ENCODE results near the gene ST6GALNAC5. TPM values are rescaled to one million over a fixed set of nuclear protein-coding genes. Genes with fewer than 3 reads are reported as not detected.

The ST6GALNAC5 gene
- total RNA-seq, 1 donor from 2014 or later, result 23.1 TPM

DNA sequence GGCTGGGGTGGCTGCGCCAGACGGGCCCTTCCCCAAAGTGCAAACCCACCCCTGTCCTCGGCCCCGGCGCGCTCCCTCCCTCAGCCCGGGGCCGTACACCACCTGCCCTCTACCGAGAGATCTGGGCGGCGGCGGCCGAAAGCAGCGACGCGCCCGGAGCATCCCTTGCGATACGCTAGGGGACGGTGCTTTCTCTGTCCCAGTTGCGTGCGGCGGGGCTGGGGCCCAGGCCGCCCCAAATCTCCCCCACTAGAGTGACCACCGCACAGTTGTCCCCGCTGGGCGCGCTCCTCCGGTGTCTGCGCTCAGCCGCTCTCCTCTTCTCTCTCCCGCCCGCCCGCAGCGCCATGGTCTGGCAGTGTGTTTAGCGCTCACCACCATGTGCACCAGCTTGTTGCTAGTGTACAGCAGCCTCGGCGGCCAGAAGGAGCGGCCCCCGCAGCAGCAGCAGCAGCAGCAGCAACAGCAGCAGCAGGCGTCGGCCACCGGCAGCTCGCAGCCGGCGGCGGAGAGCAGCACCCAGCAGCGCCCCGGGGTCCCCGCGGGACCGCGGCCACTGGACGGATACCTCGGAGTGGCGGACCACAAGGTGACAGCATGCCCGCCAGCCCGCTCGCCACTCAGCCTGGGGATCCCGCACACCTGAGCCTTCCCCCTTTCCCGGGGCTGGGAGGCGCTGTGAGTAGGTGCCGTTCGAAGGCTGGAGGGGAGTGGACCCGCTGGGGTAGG lies 1.0 kb downstream of the ST6GALNAC5 start:
- peaks cover 30% of the 10 kb centered on the region for H3K27me3 ChIP-seq
- DNase-seq (peak; percentile 69), ATAC-seq (peak; percentile 82)
- peaks cover 13% of the 10 kb centered on the region for H3K4me1 ChIP-seq
- H3K27ac ChIP-seq, result no peak overlapping the region
- intact Hi-C loops (cut with DNase I), result no loop called here
- H3K9me3 ChIP-seq, result no peaks in the 10 kb centered on the region
- TF ChIP-seq, protein P1, sequence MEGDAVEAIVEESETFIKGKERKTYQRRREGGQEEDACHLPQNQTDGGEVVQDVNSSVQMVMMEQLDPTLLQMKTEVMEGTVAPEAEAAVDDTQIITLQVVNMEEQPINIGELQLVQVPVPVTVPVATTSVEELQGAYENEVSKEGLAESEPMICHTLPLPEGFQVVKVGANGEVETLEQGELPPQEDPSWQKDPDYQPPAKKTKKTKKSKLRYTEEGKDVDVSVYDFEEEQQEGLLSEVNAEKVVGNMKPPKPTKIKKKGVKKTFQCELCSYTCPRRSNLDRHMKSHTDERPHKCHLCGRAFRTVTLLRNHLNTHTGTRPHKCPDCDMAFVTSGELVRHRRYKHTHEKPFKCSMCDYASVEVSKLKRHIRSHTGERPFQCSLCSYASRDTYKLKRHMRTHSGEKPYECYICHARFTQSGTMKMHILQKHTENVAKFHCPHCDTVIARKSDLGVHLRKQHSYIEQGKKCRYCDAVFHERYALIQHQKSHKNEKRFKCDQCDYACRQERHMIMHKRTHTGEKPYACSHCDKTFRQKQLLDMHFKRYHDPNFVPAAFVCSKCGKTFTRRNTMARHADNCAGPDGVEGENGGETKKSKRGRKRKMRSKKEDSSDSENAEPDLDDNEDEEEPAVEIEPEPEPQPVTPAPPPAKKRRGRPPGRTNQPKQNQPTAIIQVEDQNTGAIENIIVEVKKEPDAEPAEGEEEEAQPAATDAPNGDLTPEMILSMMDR (IDR thresholded peaks at IDR 0.05), result peak; percentile 20
- H3K4me3 ChIP-seq, result peak overlapping the region; percentile 52
- H3K36me3 ChIP-seq, result no peaks in the 10 kb centered on the region

DNA sequence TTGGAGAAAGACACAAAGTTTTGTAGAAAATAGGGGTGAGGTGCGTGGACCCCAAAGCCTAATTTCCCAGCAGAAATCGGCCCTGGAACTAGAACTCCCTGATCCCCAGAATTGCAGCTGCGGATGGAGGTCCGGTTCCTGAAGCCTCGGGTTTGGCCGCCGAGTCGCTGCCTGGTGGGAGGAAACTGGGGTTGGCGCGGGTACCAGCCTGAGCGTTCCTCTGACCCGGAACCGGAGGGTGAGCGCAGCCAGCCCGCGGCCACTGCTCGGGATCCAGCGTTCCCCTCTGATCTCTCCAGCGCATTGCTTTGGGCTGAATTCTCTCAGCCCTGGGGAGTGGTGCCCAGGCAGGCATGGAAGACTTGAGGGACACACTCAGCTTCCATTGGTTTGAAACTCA lies 1.6 kb downstream of the ST6GALNAC5 start:
- Histone ChIP-seq H3K36me3 (no peaks in the 10 kb centered on the region), H3K27ac (no peak overlapping the region), H3K4me1 (peaks cover 13% of the 10 kb centered on the region), H3K4me3 (peak overlapping the region; percentile 52), H3K27me3 (peaks cover 30% of the 10 kb centered on the region), H3K9me3 (no peaks in the 10 kb centered on the region)
- intact Hi-C loops (cut with DNase I), result no loop called here
- DNase-seq (no peak), ATAC-seq (peak; percentile 40)
- TF ChIP-seq, protein P1 (IDR thresholded peaks at IDR 0.05), result no peak

DNA sequence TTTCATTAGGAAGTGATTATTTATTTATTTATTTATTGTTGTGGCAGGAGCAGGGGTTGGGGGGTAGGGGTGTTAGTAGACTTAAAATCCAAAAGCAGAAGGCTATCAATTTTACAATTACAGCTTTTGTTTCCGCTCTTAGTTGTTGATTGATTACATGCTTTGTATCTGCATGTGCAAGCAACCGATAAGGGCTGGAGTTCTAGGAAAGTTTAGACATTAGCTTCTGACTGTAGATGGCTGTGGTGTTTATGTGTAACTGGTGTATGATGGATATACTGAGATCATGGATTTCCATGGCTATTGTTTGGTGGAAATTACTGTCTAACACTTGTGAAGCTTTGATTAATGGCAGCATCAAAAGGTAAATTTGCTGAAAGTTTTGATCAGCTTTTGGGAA lies 2.8 kb downstream of the ST6GALNAC5 start:
- TF ChIP-seq, protein P1 (IDR thresholded peaks at IDR 0.05), result no peak
- Histone ChIP-seq H3K27me3 (peaks cover 29% of the 10 kb centered on the region), H3K36me3 (no peaks in the 10 kb centered on the region), H3K27ac (no peak overlapping the region), H3K9me3 (no peaks in the 10 kb centered on the region), H3K4me1 (peaks cover 13% of the 10 kb centered on the region), H3K4me3 (no peak overlapping the region)
- intact Hi-C loops (cut with DNase I), result no loop called here
- DNase-seq (no peak), ATAC-seq (no peak)

DNA sequence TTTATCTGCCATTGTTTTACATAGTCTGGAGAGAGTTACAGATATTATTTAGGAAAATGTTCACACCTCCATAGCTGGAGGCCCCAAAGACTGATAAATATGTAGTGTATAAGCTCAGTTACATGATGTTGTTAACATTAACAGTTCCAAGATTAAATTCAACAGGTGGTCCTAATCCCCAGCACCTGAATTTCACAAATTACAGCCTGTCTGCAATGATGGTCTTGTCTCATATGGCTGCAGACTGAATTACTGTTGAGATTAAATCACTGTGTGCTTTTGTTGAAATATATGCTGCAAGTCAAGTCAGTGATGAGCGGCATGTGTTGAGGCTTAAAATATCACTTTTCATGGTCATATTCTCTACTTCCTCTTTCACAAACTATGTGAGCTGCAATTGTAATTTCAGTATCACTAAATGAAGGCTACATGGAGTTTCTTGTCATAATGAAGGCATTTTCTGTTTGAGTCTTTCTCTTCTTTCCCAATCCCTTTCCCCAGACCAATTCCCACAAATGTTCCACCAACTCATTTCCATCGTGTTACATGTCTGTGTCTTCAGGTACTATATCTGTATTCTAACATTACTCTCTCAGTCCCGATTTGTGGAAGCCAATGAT lies 4.2 kb downstream of the ST6GALNAC5 start:
- ATAC-seq, result no peak
- TF ChIP-seq, protein P1 (IDR thresholded peaks at IDR 0.05), result no peak

DNA sequence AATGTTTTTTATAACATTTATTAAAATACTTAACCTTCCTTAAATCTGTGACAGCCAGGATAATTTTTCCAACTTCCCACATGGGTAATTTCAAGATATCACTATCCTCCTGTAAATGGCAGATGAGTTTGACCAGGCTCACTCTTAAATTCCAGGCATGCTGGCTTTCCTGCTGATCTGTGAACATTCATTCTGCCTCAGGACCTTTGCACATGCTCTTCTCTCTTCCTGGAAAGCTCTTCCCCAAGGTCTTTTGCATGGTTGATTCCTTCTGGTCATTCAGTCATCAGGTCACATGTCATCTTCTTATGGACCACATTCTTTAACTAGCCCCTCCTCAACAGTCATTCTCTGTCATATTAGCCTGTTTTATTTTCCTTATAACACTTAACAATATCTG lies 5.7 kb downstream of the ST6GALNAC5 start:
- no peaks in the 10 kb centered on the region for H3K9me3 ChIP-seq
- H3K4me3 ChIP-seq, result no peak overlapping the region
- ATAC-seq, result no peak
- TF ChIP-seq, protein P1 (IDR thresholded peaks at IDR 0.05), result no peak
- intact Hi-C loops (cut with DNase I), result no loop called here
- no peaks in the 10 kb centered on the region for H3K36me3 ChIP-seq
- peaks cover 16% of the 10 kb centered on the region for H3K27me3 ChIP-seq
- DNase-seq, result no peak
- no peak overlapping the region for H3K27ac ChIP-seq
- H3K4me1 ChIP-seq, result peaks cover 2% of the 10 kb centered on the region

More for the DNA sequence above, 4.2 kb downstream of the ST6GALNAC5 start:
- H3K4me3 ChIP-seq, result no peak overlapping the region
- DNase-seq, result no peak
- intact Hi-C loops (cut with DNase I), result no loop called here
- no peaks in the 10 kb centered on the region for H3K9me3 ChIP-seq
- peaks cover 13% of the 10 kb centered on the region for H3K4me1 ChIP-seq
- no peak overlapping the region for H3K27ac ChIP-seq
- peaks cover 22% of the 10 kb centered on the region for H3K27me3 ChIP-seq
- H3K36me3 ChIP-seq, result no peaks in the 10 kb centered on the region
